ENCODE data around the gene ANKDD1A.

- TF ChIP-seq CTCF (IDR thresholded peaks at IDR 0.05): no peak
- TF ChIP-seq POLR2A (IDR thresholded peaks at IDR 0.05): no peak
Observed at GRCh38 chr15:64901914-64902313, 9.8 kb upstream of the ANKDD1A start.

Data from testis (tissue), 2 donors.